GM18499 (cell line): ENCODE measurements around the gene TEKT3.

Source experiments
- ATAC-seq: cut with Tn5 transposase; IDR thresholded peaks from one replicate; pipeline ENCODE4 v1.9.1; 2021; ENCODE audit warnings: moderate number of reproducible peaks; ENCODE audit not compliant: insufficient read depth, unreplicated experiment

TEKT3 gene

GRCh38 chr17:15301845-15302244 is 39.6 kb downstream of the TEKT3 start:
- ATAC-seq: no peak

DNA sequence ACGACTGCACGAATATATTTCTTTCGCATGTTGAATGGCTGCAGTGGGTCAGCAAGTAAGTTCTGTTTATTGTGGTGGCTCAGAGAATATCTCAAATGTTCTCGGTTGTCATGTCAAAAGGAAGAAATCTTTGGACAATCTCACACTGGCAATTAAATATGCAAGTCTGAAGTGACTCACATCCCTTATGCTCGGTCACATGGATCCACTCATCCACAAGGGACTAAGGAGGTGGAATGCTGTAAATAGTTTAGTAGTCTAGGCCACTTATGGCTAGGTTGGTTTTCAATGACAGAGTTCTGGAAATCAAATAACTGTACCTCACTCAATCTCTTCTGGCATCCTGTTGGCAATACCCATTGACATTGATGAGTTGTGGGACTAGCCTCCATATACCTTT is 43.2 kb downstream of the TEKT3 start:
- no peak for ATAC-seq

DNA sequence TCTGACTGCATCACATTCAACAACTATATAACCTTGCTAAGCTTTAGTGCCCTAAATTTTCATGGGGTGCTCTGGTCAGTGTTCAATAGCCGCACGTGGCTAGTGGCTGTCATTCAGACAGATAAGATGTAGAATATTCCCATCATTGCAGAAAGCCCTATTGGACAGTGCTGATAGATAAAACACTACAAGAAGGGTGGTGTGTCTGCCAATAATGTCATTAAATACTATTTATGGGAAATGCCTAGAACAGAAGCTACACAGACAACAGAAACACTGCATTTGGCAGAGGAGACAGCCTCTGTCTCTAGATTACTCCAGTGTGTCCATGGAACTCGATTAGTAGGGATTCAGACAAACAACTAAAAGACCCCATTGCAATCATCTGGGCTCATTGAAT is 47.8 kb downstream of the TEKT3 start:
- ATAC-seq: no peak

GRCh38 chr17:15291674-15292361 is 49.6 kb downstream of the TEKT3 start:
- no peak for ATAC-seq

GRCh38 chr17:15290605-15291004 is 50.8 kb downstream of the TEKT3 start:
- ATAC-seq: no peak

DNA sequence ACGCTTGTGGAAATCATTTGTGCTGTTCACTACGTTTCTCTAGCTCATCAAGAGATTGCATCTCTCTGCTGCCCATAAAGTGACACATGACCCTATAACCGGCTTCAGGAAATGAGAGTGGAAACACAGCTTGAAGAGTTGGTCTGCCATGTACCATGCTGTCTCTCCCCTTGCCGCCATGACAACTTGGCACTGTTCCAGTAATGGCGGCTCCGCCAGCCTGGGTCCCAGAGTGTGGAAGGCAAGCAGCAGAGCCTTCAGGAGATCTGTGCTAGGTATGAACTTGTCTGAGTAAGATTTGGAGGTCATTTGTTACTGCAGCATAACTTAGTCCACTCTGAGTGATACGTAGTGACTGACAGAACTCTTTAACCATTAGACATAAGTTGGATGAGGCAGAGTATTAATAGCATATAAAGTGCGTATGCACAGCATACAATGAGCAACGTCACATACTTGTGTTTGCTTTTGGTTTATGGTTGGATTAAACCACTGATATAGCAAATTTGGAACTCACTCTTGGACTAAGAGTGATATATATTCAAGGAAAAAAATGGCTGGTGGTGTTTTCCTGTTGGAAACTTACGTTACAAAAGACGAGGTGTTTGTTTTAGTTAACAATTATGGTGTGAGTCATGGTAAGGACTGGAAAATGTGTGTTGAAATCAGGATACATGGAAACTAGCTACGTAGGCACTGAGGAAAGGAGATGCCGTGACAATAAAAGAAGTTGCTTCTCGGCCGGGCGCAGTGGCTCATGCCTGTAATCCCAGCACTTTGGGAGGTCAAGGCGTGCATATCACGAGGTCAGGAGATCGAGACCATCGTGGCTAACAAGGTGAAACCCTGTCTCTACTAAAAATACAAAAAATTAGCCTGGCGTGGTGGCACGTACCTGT is 51.9 kb downstream of the TEKT3 start:
- ATAC-seq: no peak

DNA sequence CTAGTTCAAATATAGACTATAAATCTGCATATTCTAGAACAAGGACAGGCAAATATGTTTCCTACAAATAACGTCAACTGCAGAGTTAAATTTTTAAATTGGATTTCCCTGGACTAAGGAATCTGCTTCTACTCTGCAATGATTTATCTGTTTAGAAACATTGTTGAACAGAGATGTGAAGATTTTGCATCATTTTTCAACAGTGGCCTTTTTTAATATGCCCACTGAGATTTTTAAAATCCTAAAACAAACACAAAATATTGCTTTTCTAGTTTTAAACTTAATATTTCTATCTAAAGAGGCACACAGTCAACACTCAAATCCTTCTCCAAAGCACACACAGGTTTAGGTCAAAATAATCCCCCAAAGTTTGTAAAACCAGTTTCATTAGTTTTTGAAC is 52.5 kb downstream of the TEKT3 start:
- no peak for ATAC-seq

- no peak for ATAC-seq
These were observed 53.7 kb downstream of the TEKT3 start for GRCh38 chr17:15287538-15288267.

- ATAC-seq: no peak
These were observed 55.9 kb downstream of the TEKT3 start for GRCh38 chr17:15285466-15285865.

- no peak for ATAC-seq
These were observed 56.9 kb downstream of the TEKT3 start for GRCh38 chr17:15284537-15284936.

DNA sequence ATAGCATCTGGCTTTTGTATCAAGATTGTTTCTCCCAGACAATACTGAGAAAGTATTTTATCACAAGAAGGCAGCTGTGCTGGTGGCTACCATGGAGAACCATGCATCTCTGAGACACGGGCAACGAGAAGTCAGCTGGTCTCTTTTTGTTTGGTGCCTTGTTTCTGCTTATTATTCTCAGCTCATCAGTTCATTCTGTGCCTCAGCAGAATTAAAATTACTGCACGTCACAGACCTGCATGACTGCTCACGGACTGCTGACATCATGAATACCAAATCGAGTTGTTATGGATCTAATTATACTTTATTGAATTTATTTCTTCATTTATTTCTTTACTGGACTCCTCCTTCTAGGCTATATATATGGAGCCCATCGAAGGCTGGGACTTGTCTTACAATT is 57.3 kb downstream of the TEKT3 start:
- no peak for ATAC-seq

DNA sequence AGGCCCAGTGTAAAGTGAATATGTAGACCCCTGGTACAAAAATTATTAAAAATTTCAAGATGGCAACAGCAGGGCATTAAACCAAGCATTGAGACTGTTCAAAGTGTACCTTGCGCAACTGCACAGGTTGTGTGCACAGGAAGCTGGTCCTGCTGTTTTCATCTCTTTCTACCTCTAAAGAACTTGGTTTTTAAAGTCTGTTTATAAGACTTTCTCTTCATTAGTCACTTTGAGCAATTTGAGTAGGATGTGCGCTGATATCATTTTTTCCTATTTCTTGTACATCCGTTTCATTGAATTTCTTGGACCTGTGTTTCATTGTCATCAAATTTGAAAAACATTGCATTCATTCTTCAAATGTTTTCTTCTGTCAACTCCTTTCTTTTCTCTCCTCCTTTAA is 59.5 kb downstream of the TEKT3 start:
- ATAC-seq: no peak

GRCh38 chr17:15278924-15279477 is 62.4 kb downstream of the TEKT3 start:
- no peak for ATAC-seq

DNA sequence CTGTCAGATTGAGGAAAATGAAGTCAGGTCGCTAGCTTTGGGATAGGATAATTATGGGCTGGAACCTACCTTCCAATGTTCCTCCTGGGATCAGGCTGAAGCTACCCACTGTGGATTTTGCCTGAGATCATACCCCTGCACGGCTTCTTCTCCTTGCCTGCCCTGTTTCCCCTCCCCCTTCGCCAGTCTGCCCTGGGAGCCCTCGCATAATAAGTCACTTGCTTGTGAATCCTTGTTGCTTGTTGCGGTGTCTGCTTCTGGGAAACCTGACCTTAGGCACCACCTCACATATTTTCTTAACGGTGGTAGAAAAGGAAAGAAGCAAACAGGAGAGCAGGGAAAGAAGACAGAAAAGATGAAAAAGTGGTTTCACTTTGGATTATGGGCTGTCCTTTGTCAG is 63.0 kb downstream of the TEKT3 start:
- no peak for ATAC-seq

GRCh38 chr17:15274017-15274416 is 67.4 kb downstream of the TEKT3 start:
- ATAC-seq: no peak

GRCh38 chr17:15273141-15273793 is 68.1 kb downstream of the TEKT3 start:
- no peak for ATAC-seq

- ATAC-seq: no peak
These were observed 69.7 kb downstream of the TEKT3 start for GRCh38 chr17:15271741-15272140.

DNA sequence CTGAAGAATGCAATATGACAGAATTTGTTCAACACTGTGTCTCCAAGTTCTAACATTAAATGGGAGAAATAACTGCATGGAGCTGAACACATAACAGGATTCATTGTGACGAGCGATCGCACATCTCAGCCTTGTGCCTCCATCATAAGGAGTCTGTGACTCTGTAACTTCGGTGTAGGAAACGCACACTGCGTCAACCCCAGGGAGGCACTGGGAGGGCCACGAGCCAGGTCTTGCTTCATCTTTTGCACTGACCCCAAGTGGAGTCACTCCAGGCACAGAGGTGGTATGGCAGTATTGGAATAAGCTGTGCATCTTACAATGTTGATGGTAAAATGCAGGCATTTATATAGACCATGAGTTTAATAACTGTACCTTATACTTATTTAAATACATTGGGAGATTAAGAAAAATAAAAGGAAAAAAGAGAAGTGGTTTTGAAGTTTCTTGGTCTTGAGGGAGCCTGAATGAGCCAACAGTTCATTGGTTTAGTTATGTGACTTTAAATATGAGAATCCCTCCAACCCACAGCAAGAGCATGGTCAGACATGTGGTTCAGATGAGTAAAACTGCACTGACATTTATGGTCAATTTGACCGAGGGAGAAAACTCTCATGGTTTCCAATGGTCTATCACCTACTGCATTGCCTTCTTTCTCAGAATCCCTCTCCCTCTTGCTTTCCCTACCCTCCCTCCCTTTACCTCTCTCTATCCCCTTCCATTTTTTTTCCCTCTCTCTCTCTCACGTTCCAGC is 70.6 kb downstream of the TEKT3 start:
- no peak for ATAC-seq

- ATAC-seq: no peak
These were observed 71.7 kb downstream of the TEKT3 start for GRCh38 chr17:15269780-15270089.
